Measurements from ENCODE around the gene SMAD5.

Gene SMAD5

GRCh38 chr5:136101884-136102283 lies 30.8 kb upstream of the SMAD5 start:
- no peaks in the 10 kb centered on the region for H3K9me3 ChIP-seq (ENCODE audit: control insufficient read depth, insufficient read depth, low read length)
- no peaks in the 10 kb centered on the region for H3K27me3 ChIP-seq (ENCODE audit: control insufficient read depth, insufficient read depth, low read length)
- H3K36me3 ChIP-seq (ENCODE audit: control insufficient read depth, insufficient read depth, low read length) = no peaks in the 10 kb centered on the region
- peaks cover 23% of the 10 kb centered on the region for H3K4me1 ChIP-seq (ENCODE audit: control insufficient read depth, insufficient read depth, low read length)
- H3K4me3 ChIP-seq (ENCODE audit: low read depth, low read length) = no peak overlapping the region
- no peak overlapping the region for H3K9ac ChIP-seq (ENCODE audit: low read depth, low read length)
- H3K27ac ChIP-seq (ENCODE audit: low read depth, low read length) = no peak overlapping the region

GRCh38 chr5:136103118-136103517 lies 29.5 kb upstream of the SMAD5 start:
- no peaks in the 10 kb centered on the region for H3K36me3 ChIP-seq (ENCODE audit: control insufficient read depth, insufficient read depth, low read length)
- H3K9me3 ChIP-seq (ENCODE audit: control insufficient read depth, insufficient read depth, low read length) = no peaks in the 10 kb centered on the region
- no peak overlapping the region for H3K27ac ChIP-seq (ENCODE audit: low read depth, low read length)
- no peak overlapping the region for H3K9ac ChIP-seq (ENCODE audit: low read depth, low read length)
- no peaks in the 10 kb centered on the region for H3K27me3 ChIP-seq (ENCODE audit: control insufficient read depth, insufficient read depth, low read length)
- H3K4me3 ChIP-seq (ENCODE audit: low read depth, low read length) = no peak overlapping the region
- peaks cover 20% of the 10 kb centered on the region for H3K4me1 ChIP-seq (ENCODE audit: control insufficient read depth, insufficient read depth, low read length)

- no peak overlapping the region for H3K4me3 ChIP-seq (ENCODE audit: low read depth, low read length)
- no peak overlapping the region for H3K27ac ChIP-seq (ENCODE audit: low read depth, low read length)
- peaks cover 15% of the 10 kb centered on the region; the same call in 1 of the 2 replicates for H3K4me1 ChIP-seq (ENCODE audit: control insufficient read depth, insufficient read depth, low read length)
- no peak overlapping the region for H3K9ac ChIP-seq (ENCODE audit: low read depth, low read length)
- no peaks in the 10 kb centered on the region for H3K27me3 ChIP-seq (ENCODE audit: control insufficient read depth, insufficient read depth, low read length)
- no peaks in the 10 kb centered on the region for H3K36me3 ChIP-seq (ENCODE audit: control insufficient read depth, insufficient read depth, low read length)
- H3K9me3 ChIP-seq (ENCODE audit: control insufficient read depth, insufficient read depth, low read length) = no peaks in the 10 kb centered on the region
These were observed 28.2 kb upstream of the SMAD5 start for GRCh38 chr5:136104306-136104965.

GRCh38 chr5:136106351-136107031 lies 26.2 kb upstream of the SMAD5 start:
- no peak overlapping the region for H3K27ac ChIP-seq (ENCODE audit: low read depth, low read length)
- no peaks in the 10 kb centered on the region for H3K27me3 ChIP-seq (ENCODE audit: control insufficient read depth, insufficient read depth, low read length)
- H3K36me3 ChIP-seq (ENCODE audit: control insufficient read depth, insufficient read depth, low read length) = no peaks in the 10 kb centered on the region
- H3K4me1 ChIP-seq (ENCODE audit: control insufficient read depth, insufficient read depth, low read length) = peaks cover 15% of the 10 kb centered on the region; the same call in 1 of the 2 replicates
- no peak overlapping the region for H3K9ac ChIP-seq (ENCODE audit: low read depth, low read length)
- no peaks in the 10 kb centered on the region for H3K9me3 ChIP-seq (ENCODE audit: control insufficient read depth, insufficient read depth, low read length)
- no peak overlapping the region for H3K4me3 ChIP-seq (ENCODE audit: low read depth, low read length)

GRCh38 chr5:136108180-136108611 lies 24.4 kb upstream of the SMAD5 start:
- Histone ChIP-seq H3K4me1 (ENCODE audit: control insufficient read depth, insufficient read depth, low read length) (peaks cover 15% of the 10 kb centered on the region; the same call in 1 of the 2 replicates), H3K36me3 (ENCODE audit: control insufficient read depth, insufficient read depth, low read length) (no peaks in the 10 kb centered on the region), H3K9me3 (ENCODE audit: control insufficient read depth, insufficient read depth, low read length) (no peaks in the 10 kb centered on the region), H3K4me3 (ENCODE audit: low read depth, low read length) (no peak overlapping the region), H3K9ac (ENCODE audit: low read depth, low read length) (no peak overlapping the region), H3K27me3 (ENCODE audit: control insufficient read depth, insufficient read depth, low read length) (peaks cover under 1% of the 10 kb centered on the region; the same call in 1 of the 2 replicates), H3K27ac (ENCODE audit: low read depth, low read length) (no peak overlapping the region)

GRCh38 chr5:136108766-136109165 lies 23.9 kb upstream of the SMAD5 start:
- Histone ChIP-seq H3K36me3 (ENCODE audit: control insufficient read depth, insufficient read depth, low read length) (no peaks in the 10 kb centered on the region), H3K4me1 (ENCODE audit: control insufficient read depth, insufficient read depth, low read length) (peaks cover 15% of the 10 kb centered on the region; the same call in 1 of the 2 replicates), H3K27me3 (ENCODE audit: control insufficient read depth, insufficient read depth, low read length) (peaks cover 3% of the 10 kb centered on the region; the same call in 1 of the 2 replicates), H3K9me3 (ENCODE audit: control insufficient read depth, insufficient read depth, low read length) (no peaks in the 10 kb centered on the region), H3K27ac (ENCODE audit: low read depth, low read length) (no peak overlapping the region), H3K9ac (ENCODE audit: low read depth, low read length) (no peak overlapping the region), H3K4me3 (ENCODE audit: low read depth, low read length) (no peak overlapping the region)

- H3K27ac ChIP-seq (ENCODE audit: low read depth, low read length) = no peak overlapping the region
- peaks cover 9% of the 10 kb centered on the region; the same call in 1 of the 2 replicates for H3K4me1 ChIP-seq (ENCODE audit: control insufficient read depth, insufficient read depth, low read length)
- no peaks in the 10 kb centered on the region for H3K9me3 ChIP-seq (ENCODE audit: control insufficient read depth, insufficient read depth, low read length)
- H3K9ac ChIP-seq (ENCODE audit: low read depth, low read length) = no peak overlapping the region
- H3K36me3 ChIP-seq (ENCODE audit: control insufficient read depth, insufficient read depth, low read length) = no peaks in the 10 kb centered on the region
- peaks cover 3% of the 10 kb centered on the region; the same call in 1 of the 2 replicates for H3K27me3 ChIP-seq (ENCODE audit: control insufficient read depth, insufficient read depth, low read length)
- H3K4me3 ChIP-seq (ENCODE audit: low read depth, low read length) = no peak overlapping the region
These were observed 23.1 kb upstream of the SMAD5 start for GRCh38 chr5:136109453-136110135.

GRCh38 chr5:136113606-136114005 lies 19.0 kb upstream of the SMAD5 start:
- H3K4me1 ChIP-seq (ENCODE audit: control insufficient read depth, insufficient read depth, low read length) = no peaks in the 10 kb centered on the region
- H3K9ac ChIP-seq (ENCODE audit: low read depth, low read length) = no peak overlapping the region
- H3K27me3 ChIP-seq (ENCODE audit: control insufficient read depth, insufficient read depth, low read length) = peaks cover 3% of the 10 kb centered on the region; the same call in 1 of the 2 replicates
- no peaks in the 10 kb centered on the region for H3K9me3 ChIP-seq (ENCODE audit: control insufficient read depth, insufficient read depth, low read length)
- no peak overlapping the region for H3K4me3 ChIP-seq (ENCODE audit: low read depth, low read length)
- no peaks in the 10 kb centered on the region for H3K36me3 ChIP-seq (ENCODE audit: control insufficient read depth, insufficient read depth, low read length)
- H3K27ac ChIP-seq (ENCODE audit: low read depth, low read length) = no peak overlapping the region

GRCh38 chr5:136114414-136115125 lies 18.1 kb upstream of the SMAD5 start:
- no peak overlapping the region for H3K27ac ChIP-seq (ENCODE audit: low read depth, low read length)
- no peaks in the 10 kb centered on the region for H3K36me3 ChIP-seq (ENCODE audit: control insufficient read depth, insufficient read depth, low read length)
- H3K27me3 ChIP-seq (ENCODE audit: control insufficient read depth, insufficient read depth, low read length) = peaks cover 3% of the 10 kb centered on the region; the same call in 1 of the 2 replicates
- no peaks in the 10 kb centered on the region for H3K9me3 ChIP-seq (ENCODE audit: control insufficient read depth, insufficient read depth, low read length)
- H3K4me3 ChIP-seq (ENCODE audit: low read depth, low read length) = no peak overlapping the region
- no peak overlapping the region for H3K9ac ChIP-seq (ENCODE audit: low read depth, low read length)
- H3K4me1 ChIP-seq (ENCODE audit: control insufficient read depth, insufficient read depth, low read length) = no peaks in the 10 kb centered on the region

- no peak overlapping the region for H3K27ac ChIP-seq (ENCODE audit: low read depth, low read length)
- H3K9ac ChIP-seq (ENCODE audit: low read depth, low read length) = no peak overlapping the region
- no peaks in the 10 kb centered on the region for H3K4me1 ChIP-seq (ENCODE audit: control insufficient read depth, insufficient read depth, low read length)
- H3K27me3 ChIP-seq (ENCODE audit: control insufficient read depth, insufficient read depth, low read length) = peaks cover 3% of the 10 kb centered on the region; the same call in 1 of the 2 replicates
- no peaks in the 10 kb centered on the region for H3K36me3 ChIP-seq (ENCODE audit: control insufficient read depth, insufficient read depth, low read length)
- no peaks in the 10 kb centered on the region for H3K9me3 ChIP-seq (ENCODE audit: control insufficient read depth, insufficient read depth, low read length)
- no peak overlapping the region for H3K4me3 ChIP-seq (ENCODE audit: low read depth, low read length)
These were observed 17.3 kb upstream of the SMAD5 start for GRCh38 chr5:136115183-136115865.
